GM03348 (cell line): ENCODE measurements around the gene SMIM41.

Experiments
- DNase-seq: peaks from one replicate; pipeline ENCODE4 v3.0.0; 2012; ENCODE audit warnings: low spot score

SMIM41 gene

DNA sequence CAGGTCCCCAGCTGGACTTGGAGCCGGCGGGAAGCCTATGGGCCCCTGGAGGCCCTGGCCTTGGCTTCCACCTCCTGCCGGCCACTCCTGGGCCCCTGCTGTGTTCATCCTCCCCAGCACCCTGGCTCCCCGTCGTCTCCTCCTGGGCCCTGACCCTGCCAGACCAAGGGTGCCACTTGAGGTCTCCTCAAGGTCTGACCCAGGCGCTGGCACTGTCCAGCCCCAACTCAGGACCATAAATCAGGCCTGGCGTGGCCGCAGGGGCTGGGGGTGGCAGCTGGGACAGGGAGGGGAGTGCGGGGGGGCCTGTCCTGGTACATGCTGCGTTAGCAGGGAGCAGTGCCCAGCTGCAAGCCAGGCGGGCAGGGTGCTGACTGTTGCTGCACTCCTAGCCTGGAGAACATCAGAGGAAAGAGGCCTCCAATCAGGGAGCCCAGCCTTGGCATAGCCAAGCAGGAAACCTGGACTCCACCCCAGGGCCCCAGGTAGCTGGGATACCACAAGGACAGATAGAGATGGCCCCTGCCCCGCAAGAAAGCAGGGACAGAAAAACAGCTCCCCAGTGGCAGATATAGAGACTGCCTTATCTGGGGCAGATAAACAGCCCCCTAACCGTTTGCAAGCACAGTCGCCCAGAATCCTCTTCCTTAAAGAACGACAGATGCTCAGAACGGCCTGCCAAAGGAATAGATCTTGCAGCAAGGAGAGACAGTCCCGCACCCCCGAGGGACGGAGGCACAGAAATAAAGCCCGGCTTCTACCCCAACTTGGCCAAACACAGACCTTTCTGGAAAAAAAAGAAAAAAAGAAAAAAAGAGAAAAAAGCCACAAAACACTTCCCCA lies 16.2 kb upstream of the SMIM41 start:
- DNase-seq = no peak

DNA sequence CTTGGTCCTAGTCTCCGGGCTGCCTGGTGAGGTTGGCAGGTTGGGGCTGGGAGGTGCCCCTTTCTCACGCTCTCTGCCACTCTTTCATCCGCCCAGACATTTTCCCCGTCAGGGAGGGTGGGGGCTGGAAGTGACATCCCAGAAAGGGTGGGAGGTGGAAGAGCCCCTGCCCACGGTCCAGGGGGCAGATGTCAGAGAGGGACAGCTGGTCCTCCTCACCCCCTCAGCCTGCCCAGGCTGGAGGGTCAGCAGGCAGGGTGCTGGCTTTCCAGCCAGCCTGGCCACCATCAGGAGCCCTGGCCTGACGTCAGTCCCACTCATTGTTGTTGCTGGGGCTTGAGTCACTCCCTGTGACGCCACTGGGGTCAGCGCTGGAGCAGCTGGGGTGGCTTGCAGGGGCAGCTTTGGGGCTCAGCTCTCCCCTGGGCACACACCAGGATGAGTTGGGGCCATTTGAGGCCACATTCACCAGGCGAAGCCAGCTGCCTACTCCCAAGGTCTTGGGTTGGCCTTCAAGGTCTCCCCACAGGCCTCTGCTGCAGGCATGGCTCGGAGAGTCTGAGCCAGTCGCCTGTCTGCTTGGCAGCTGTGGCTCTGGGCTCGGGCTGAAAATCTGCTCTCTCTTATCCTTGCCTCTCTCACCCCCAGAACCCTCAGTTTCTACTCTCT lies 15.4 kb upstream of the SMIM41 start:
- DNase-seq = peak; percentile 78

DNA sequence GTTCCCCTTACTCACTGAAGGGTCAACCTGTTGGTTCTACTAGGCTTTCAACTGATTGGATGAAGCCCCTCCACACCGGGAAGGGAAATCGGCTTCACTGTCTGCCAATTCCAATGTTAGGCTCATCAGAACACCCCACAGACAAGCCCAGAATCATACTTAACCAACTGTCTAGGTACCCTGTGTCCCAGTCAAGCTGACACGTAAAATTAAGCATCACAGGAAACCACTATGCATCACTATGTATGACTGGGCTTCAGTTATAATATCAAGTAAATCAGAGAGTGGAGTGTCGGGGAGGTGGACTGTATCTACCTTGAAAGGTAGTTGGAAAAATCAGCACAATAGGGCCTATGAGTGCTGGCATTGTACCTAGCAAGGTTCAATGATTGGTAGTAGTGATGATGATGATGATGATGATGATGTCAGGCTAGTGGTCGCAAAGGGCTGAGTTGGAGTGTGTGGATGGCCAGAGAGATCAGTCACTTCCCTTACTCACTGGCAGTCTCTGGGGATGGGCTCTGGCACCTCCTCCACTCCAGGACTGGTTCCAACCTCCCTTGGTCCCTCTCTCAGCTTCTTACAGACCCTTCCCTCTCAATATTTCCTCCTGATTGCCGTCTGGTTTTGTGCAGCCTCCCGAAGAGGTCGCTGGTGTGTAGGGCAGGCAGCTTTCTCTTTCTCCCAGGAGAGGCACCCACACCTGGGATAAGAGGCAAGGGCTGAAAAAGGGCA lies 13.0 kb upstream of the SMIM41 start:
- DNase-seq = no peak

DNA sequence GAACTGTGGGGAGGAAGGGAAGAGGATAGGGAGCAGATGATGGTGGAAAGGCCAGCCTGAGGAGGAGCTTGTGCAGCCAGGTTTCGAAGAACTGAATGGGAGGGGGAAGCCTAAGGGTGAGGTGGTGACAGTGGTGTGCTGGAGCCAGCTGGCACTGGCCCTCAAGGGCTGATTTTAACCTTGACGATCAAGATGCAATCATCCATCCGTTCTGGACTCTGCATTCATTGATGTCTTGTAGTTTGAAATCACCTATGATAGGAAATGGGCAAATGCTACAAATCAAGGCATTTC lies 12.5 kb upstream of the SMIM41 start:
- DNase-seq = no peak

DNA sequence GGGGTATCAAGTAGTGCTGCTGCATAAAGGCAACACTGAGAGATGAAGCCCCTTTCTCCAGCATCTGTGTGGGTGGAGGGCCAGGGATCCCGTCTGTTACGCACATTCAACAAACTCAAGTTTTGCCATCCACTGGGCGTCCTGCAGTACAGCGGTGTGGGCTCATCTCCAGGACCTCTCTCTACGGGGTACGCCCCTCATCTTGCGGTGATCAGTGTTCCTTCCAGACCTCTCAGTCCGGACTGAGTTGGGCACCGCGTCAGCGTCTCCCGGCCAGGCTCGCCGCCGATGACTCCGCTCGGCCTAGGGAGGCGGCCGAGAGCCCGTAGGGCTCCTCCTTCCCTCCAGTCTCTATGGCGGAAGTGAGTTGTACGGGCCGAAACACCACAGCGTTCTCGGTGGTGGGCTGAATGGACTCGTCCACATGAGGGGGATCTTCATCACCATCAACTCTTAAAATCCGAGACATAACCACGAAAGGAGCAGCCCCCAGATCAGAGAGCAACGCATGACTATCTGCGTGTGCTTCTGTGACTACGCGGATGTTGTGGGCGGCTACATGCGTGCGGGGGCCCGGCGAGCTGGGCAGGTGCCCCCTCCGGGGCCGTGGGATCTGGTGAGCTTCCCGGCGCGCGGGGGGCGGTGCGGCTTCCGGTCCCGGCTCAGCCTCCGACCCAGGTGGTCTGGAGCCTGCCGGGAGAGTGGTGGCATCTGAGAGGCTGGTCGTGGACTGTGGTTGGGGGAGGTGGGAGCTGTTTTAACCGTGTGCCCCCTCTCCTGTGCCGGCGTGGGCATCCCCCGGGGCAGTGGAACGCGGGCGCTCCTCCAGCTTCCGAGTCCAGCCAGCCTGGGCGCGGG lies 9.9 kb upstream of the SMIM41 start, which contains the start of gene ATG101:
TSS of gene ATG101 (plus strand) at position 652 of the 858 bp plus-strand sequence. CDS start 3,673 bp downstream, outside the sequence.
- DNase-seq = peak; percentile 96

DNA sequence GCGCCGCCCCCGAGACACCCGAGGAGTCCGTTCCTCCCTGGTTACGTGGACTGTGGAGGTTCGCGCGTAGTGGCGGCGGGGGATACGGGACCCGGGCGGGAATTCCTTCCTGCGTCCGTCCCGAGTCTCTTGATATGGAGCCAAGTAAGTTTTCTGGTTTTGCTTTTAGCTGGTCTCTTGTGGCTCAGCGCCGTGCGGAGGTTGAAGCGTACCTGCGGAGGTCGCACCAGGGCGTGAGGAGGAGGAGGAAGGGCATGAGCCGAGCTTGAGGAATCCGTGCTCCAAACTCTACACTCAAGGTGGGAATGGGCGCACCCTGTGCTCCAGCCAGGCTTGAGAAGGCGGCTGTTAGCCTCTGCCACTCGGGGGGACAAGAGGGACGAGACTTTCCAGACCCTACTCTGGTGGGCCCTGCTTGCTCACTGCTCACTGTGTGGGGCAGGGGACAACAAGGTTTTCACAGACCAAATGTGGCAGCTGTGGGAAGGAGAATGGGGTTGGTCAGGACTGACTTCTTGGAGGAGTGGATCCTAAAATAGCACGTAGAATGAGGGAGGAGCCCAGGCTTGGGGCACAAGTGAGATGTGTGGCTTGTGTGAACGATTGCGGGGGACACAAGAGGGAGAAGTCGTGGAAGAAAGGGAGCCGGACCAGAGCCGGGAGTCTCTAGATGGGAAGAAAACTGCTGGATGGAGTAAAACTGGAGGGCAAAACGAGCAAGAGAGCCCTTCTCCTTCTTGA lies 9.1 kb upstream of the SMIM41 start:
- DNase-seq = peak; percentile 44

DNA sequence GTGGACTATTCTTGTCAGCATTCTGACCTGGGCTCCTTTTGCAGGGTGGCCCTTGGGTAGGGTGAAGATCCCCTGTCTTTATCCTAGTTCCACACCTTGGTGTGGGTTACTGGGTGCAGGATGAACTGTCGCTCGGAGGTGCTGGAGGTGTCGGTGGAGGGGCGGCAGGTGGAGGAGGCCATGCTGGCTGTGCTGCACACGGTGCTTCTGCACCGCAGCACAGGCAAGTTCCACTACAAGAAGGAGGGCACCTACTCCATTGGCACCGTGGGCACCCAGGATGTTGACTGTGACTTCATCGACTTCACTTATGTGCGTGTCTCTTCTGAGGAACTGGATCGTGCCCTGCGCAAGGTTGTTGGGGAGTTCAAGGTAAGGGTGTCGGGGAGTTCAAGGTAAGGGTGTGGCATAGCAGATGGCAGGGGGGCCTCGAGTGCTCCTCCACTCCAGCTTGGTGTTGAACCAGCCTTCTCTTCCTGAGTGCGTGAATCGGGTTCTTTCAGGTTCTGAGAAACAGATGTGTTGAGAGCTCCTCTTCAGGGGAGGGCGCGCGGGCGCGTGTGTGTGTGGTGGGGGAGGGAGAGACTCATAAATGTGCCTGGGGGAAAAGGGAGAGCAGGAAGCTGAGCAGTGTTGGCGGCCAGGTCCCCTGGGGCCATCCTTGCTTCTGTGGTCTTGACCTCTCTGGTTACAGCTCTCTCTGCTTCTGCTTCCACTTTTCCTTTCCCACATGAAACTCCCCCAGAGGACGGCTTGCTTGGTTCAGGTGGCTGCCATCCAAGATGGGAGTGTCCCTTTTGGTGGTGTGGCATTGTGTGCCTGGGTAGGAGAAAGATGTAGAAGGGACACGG lies 5.7 kb upstream of the SMIM41 start:
- no peak for DNase-seq

DNA sequence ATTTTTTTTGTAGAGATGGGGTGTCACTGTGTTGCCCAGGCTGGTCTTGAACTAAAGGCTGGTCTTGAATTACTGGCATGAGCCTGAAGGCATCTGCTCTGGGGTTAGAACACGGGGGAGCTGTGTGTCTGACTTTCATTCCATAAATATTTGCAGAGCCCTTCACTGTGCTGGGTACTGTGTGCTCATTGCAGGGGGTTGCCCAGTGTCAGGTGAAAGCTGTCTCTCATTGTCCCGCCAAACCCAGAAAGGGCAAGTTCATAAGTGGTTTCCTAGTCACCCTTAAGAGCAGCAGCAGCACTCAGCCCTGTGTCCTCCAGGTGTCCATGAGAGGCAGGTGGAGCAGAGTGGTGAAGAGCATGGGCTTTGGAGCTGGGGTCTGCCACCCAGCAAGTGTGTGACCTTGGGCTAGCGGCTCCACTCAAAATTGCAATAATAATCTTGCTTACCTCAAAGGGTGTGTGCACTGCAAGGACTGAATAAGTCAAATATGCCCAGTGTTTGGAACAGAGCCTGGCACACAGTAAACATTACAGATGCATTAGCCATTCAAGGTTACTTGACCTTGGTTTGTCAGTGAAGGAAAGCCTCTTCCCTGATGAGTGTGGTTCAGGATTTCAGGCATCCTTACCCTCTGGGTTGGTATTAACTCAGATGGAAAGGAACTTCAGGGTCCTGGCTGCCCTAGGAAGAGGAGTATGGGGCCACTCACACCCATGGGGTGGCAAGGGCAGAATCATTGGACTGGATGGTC lies 4.4 kb upstream of the SMIM41 start:
- DNase-seq = no peak

DNA sequence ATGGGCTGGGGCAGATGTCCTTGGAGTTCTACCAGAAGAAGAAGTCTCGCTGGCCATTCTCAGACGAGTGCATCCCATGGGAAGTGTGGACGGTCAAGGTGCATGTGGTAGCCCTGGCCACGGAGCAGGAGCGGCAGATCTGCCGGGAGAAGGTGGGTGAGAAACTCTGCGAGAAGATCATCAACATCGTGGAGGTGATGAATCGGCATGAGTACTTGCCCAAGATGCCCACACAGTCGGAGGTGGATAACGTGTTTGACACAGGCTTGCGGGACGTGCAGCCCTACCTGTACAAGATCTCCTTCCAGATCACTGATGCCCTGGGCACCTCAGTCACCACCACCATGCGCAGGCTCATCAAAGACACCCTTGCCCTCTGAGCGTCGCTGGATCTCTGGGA lies 2.7 kb upstream of the SMIM41 start:
- no peak for DNase-seq

DNA sequence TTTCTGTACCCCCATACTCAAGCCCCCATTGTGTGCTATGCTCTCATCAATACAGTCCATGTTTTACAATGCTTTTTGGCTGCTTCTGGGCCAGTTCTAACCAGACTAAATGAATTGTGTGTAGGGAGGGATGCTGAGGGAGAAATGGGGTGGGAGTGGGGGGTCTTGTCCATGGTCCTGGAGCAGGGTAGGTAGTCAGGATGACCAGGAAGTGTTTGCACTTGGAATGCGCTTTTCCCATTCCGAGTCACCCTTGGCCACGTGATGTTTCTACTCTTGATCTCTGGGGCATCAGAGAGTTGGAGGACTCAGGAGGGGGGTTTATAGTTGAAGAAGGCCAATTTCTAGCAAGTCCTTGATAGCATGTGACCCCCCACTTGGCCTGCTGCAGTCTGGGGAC lies 1.2 kb upstream of the SMIM41 start:
- no peak for DNase-seq

DNA sequence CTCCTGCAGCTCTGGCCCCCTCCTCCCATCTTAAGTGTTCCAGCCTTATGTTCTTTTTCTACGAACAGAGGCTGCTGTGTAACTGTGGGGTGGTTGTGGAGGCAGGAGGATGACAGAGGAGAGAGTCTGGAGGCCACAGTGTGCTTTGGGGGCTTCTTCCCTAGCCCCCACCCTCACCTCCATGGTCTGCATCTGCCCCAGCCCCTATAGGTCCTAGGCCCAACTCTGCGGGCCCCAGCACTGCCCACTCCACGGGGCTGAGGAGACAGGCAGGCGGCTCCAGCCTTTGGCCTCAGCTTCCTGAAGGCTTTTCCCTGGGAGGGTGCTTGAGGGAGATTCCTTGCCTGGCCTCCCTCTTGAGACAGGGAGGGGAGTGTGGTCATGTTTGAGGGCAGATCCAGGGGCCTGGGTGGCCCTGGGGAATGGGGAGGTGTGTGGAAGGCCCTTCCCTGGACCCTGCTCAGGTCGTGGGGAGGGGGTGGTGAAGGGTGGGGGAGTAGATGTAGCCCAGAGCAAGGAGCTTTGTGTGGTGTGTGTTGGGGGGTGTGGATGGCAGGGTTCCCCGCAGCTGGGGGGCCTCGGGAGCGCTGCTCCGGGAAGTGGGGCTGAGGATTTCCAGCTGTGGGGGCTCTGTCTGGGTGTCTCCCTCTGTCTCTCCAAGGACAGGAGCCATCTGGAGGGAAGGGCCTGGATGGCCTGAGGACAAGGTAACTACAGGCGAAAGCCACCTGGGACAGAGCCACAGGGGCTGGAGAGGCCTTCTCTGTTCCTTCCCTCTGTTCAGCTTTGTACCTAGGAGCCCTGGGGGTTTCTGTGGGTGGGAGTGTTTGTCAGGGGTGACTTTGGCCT lies 1.1 kb downstream of the SMIM41 start:
- no peak for DNase-seq

DNA sequence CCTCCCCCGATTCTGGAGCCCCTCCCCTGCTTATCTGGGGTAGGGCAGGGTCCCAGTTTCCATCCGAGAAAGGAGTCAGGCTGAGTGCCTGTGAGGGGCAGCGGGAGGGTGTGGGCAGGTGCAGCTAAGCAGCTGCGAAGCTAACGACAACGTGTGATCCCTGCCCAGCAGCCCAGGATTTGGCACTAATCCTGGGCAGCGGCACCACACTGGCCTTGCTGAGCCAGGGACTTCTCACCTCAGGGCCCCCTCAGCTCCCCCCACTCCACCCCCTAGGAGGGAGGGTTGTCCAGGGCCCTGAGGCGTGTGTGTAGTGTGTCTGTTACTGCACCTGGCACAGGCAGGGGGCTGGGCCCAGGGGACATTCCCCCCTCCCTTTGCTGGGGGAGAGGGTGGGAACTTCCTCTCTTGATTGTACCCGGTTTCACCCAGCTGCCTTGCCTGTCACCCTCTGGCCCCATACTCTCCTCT lies 1.8 kb downstream of the SMIM41 start:
- no peak for DNase-seq

DNA sequence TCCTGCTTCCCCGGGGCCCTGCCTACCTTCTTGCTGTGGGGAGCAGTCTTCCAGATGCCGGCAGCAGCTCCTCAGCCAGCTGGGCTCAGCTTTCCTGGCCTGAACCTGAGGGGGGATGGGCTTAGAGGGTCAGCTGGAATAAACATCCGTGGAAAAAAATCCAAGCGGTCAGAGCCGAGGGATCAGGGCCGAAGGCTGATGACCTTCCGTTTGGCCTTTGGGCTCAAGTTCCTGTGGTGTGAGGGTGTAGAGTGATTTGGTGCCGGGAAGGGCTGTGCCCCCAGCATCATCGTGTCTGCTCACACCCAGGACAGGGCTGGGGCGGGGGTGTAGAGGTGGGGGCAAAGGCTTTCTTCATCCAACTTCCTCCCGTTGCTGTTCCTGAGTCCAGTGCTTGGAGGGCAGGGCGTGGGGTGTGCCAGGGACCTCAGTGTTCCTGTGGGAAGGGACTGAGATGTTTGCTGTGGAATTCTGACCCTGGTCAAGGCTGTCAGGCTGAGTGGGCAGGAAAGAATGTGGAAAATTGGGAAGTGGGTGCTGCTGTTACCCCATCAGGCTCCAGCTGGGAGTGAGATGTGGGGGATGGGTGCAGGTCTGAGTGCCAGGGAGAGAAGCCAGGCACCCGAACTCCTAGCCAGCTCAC lies 2.6 kb downstream of the SMIM41 start:
- peak; percentile 84 for DNase-seq

DNA sequence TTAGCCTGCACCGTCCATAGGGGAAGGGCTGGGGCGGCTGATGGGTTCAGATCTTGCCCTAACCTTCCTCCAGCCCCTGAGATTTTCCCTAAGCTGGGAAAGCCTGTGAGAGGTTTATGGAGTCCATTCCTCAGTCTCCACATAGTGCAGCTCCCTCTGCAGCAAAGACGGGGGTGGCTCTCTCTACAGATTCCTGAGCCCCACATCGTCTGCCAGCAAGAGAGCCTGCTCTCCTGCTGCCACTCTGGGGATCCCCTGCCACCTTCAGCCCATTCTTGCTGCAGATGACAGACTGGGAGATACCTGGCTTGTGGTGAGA lies 3.1 kb downstream of the SMIM41 start:
- no peak for DNase-seq

DNA sequence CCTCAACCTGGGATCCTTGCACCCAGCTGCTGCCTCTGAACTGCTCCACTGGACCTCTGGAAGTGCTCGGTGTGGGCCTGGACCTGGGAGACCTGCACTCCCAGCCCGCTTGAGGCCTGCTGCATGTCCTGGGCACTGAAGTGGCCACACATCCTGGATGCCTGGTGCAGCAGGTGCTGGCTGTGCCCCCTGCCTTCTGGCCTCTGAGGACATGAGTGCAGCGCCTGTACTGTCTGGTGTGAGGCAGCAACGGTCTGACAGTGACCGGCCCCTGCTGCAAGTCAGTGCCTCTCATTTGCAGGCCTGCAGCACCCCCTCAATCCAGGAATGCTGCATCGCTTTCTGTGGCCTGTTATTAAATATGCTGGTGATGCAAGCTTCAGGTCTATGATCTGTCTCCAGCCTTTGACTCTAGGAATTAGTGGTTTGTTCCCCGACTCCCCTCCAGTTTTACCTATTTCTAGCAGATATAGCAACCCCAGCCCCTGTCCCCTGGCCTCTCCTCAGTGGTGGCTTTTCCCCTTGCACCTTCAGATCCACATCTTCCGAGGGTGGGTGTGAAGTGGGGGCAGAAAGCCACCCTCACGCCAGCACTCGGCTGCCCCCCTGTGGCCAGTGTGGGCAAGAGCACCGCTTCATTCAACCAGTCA lies 3.6 kb downstream of the SMIM41 start:
- DNase-seq = peak; percentile 90

DNA sequence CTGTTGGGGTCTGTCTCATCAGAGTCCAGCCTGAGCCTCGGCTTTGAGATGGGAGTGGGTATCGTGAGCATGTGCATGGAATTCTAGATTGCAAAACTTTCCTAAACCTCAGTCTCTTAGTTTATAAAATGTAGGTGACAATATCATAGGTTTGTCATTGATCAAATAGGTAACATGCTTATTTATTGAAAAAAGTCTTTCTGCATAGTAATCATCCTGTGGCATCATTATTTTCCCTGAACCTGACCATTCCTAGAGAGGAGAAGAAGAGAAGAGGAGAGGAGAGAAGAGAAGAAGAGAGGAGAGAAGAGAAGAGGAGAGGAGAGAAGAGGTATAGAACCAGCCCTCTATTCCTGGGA lies 4.1 kb downstream of the SMIM41 start:
- DNase-seq = no peak

DNA sequence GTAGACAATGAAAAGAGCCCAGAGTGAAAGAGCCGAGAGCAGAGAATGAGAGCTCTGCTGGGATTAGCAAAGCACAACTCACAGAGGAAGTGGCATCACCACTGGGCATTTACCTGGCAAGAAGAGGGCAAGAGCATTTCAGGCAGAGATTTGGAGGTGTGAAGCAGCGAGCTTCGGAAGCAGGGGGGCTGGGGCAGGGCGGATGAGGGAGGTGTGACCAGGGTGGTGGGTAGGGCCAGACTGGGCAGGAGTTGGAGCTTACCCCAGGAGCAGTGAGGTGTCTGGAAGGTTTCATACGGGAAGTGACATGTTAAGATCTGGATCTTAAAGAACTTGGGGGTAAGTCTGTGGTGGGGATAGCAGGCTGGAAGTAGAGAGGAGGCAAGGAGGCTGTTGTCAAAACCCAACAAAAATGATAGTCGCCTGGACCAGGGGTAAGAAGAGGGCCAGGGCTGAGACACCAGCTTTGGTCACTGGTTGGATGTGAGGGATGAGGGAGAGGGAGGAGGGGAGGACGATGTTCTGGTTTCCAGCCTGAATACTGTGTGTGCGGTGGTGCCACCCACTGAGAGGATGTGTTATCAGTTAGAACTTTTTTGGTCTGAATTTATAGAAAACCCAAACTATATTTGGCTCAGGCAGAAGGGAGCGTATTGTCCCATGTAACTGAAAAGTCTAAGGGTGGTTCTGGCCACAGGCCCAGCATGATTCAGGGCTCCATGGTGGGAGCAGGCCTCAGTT lies 5.2 kb downstream of the SMIM41 start:
- DNase-seq = no peak
